CD14-positive monocyte (primary cell): ENCODE measurements around the gene FXR1. TPM values are rescaled to one million over a fixed set of nuclear protein-coding genes. Genes with fewer than 3 reads are reported as not detected.

Experiments
- DNase-seq, 3 donors: peaks; one replicate each; pipeline ENCODE4 v3.0.0-alpha.2; 2011 to 2022
- H2AFZ ChIP-seq: 2 replicates; pipeline ENCODE4 v1.6.0; 2012; ENCODE audit warnings: mild to moderate bottlenecking, low read depth, low read length, inconsistent platforms; ENCODE audit not compliant: insufficient read depth, poor library complexity, severe bottlenecking
- H3K27ac ChIP-seq, 2 donors: 1 replicate in 1 of 2; 2 replicates in 1 of 2; pipeline ENCODE4 v1.5.1; 2012 to 2013; ENCODE audit warnings: low read length in 2 of 2, control low read depth in 1 of 2, inconsistent platforms in 1 of 2, low read depth in 1 of 2, mild to moderate bottlenecking in 1 of 2
- H3K27me3 ChIP-seq, 2 donors: one replicate each; pipeline versions ENCODE4 v1.6.0 to v1.6.1; 2011 to 2013; ENCODE audit warnings: low read length in 2 of 2; ENCODE audit not compliant: control insufficient read depth in 2 of 2, insufficient read depth in 2 of 2
- H3K36me3 ChIP-seq, 2 donors: replicated peaks in 1 of 2; 1 replicate in 1 of 2; 2 replicates in 1 of 2; pipeline versions ENCODE4 v1.5.1 to v1.6.1; 2012 to 2013; ENCODE audit warnings: low read length in 2 of 2, control low read depth in 1 of 2, inconsistent platforms in 1 of 2, mild to moderate bottlenecking in 1 of 2; ENCODE audit not compliant: insufficient read depth in 2 of 2, control insufficient read depth in 1 of 2
- H3K4me1 ChIP-seq, 2 donors: 1 replicate in 1 of 2; 2 replicates in 1 of 2; pipeline versions ENCODE4 v1.5.1 to v1.6.1; 2012 to 2013; ENCODE audit warnings: low read length in 2 of 2, control low read depth in 1 of 2, inconsistent platforms in 1 of 2, mild to moderate bottlenecking in 1 of 2, moderate library complexity in 1 of 2; ENCODE audit not compliant: insufficient read depth in 2 of 2, control insufficient read depth in 1 of 2
- H3K4me2 ChIP-seq: replicated peaks from 2 replicates; pipeline ENCODE3; 2012; ENCODE audit warnings: low read length, moderate library complexity, mild to moderate bottlenecking; ENCODE audit not compliant: poor library complexity, severe bottlenecking; ENCODE audit errors: extremely low read depth
- H3K4me3 ChIP-seq, 3 experiments: fragments of 200-600 bp in 1 of 3; sonication (generic) in 1 of 3; replicated peaks in 1 of 3; 1 replicate in 2 of 3; 2 replicates in 1 of 3; pipeline ENCODE4 v1.5.1; 2011 to 2013; ENCODE audit warnings: low read length in 3 of 3, mild to moderate bottlenecking in 3 of 3, control low read depth in 2 of 3, low read depth in 2 of 3, inconsistent platforms in 1 of 3, moderate library complexity in 1 of 3
- H3K79me2 ChIP-seq: 2 replicates; pipeline ENCODE4 v1.6.0; 2012; ENCODE audit warnings: mild to moderate bottlenecking, control low read depth, inconsistent platforms, low read length, moderate library complexity; ENCODE audit not compliant: insufficient read depth
- H3K9ac ChIP-seq: 2 replicates; pipeline ENCODE4 v1.6.0; 2017; ENCODE audit warnings: low read length, mild to moderate bottlenecking; ENCODE audit not compliant: insufficient read depth, poor library complexity, severe bottlenecking
- H3K9me3 ChIP-seq, 2 donors: replicated peaks in 1 of 2; 1 replicate in 1 of 2; 2 replicates in 1 of 2; pipeline versions ENCODE4 v1.5.1 to v1.6.1; 2012 to 2013; ENCODE audit warnings: low read length in 2 of 2, control low read depth in 1 of 2; ENCODE audit not compliant: control insufficient read depth in 1 of 2, insufficient read depth in 1 of 2
- H4K20me1 ChIP-seq: 2 replicates; pipeline ENCODE4 v1.6.0; 2012; ENCODE audit warnings: mild to moderate bottlenecking, low read length, control low read depth, moderate library complexity; ENCODE audit not compliant: insufficient read depth
- H3K27ac Mint-ChIP-seq, 7 donors: one replicate each; pipeline ENCODE4 v1.8.0; 2020; ENCODE audit warnings: mild to moderate bottlenecking in 7 of 7, mixed read lengths in 7 of 7, moderate library complexity in 6 of 7, inconsistent platforms in 2 of 7
- H3K27me3 Mint-ChIP-seq, 3 donors: one replicate each; pipeline ENCODE4 v1.8.0; 2021 to 2022; ENCODE audit warnings: low read depth in 3 of 3, mild to moderate bottlenecking in 3 of 3, mixed read lengths in 3 of 3, moderate library complexity in 3 of 3, inconsistent platforms in 1 of 3
- H3K36me3 Mint-ChIP-seq, 2 donors: one replicate each; pipeline ENCODE4 v1.8.0; 2020; ENCODE audit warnings: mixed read lengths in 2 of 2, inconsistent platforms in 1 of 2, mild to moderate bottlenecking in 1 of 2
- H3K4me1 Mint-ChIP-seq: one replicate; pipeline ENCODE4 v1.8.0; 2020; ENCODE audit warnings: mild to moderate bottlenecking, mixed read lengths
- H3K4me3 Mint-ChIP-seq, 2 donors: one replicate each; pipeline ENCODE4 v1.8.0; 2020; ENCODE audit warnings: mild to moderate bottlenecking in 2 of 2, mixed read lengths in 2 of 2, moderate library complexity in 1 of 2
- H3K9me3 Mint-ChIP-seq, 7 donors: one replicate each; pipeline ENCODE4 v1.8.0; 2020 to 2022; ENCODE audit warnings: mixed read lengths in 7 of 7, mild to moderate bottlenecking in 6 of 7, moderate library complexity in 6 of 7, inconsistent platforms in 2 of 7
- CTCF ChIP-seq: fragments of 200-600 bp; IDR thresholded peaks from one replicate; pipeline ENCODE4 v1.8.0; 2022; ENCODE audit warnings: antibody characterized with exemption, mild to moderate bottlenecking
- WGBS: methylation state at CpG from one replicate; pipeline ENCODE4 v1.1.5; 2013; ENCODE audit warnings: missing lambda C conversion rate; ENCODE audit not compliant: insufficient coverage; 5-methylcytosine and 5-hydroxymethylcytosine counted together
- intact Hi-C, 2 donors: fragments of 100-400 bp; cut with micrococcal nuclease; formaldehyde crosslinking; loops; one replicate each; pipeline versions ENCODE4 v1.15.0 to v1.15.1; 2023
- polyA plus RNA-seq, 3 donors: library from polyadenylated mRNA; depleted of rRNA in 1 of 3; unstranded in 2 of 3; stranded (reverse) in 1 of 3; fragments of 300-500 nt in 2 of 3; fragments of >200 nt in 1 of 3; fragmentation: Illumina TruSeq in 2 of 3; gene quantifications; 1 replicate in 2 of 3; 2 replicates in 1 of 3; pipeline ENCODE4 v1.2.3, GENCODE V29; 2012 to 2021

FXR1 gene
- polyA plus RNA-seq, 3 donors = 22.4 to 58.6 (median 32.3) TPM

- DNase-seq = no peak
- no peak overlapping the region for H3K27ac ChIP-seq
- TF ChIP-seq CTCF = no peak
- H3K4me3 ChIP-seq = no peak overlapping the region
- H3K9ac ChIP-seq = no peak overlapping the region
- no CpG with 5 or more reads among the region's 1 CpG for WGBS
- no peaks in the 10 kb centered on the region for H3K4me1 ChIP-seq
- H3K36me3 ChIP-seq = peaks cover 84 to 99% of the 10 kb centered on the region in 2 donors
- H3K27me3 ChIP-seq = no peaks in the 10 kb centered on the region
- intact Hi-C loops = no loop called here
- H3K27me3 Mint-ChIP-seq = peaks cover 0 to 2% (median 0%) of the 10 kb centered on the region in 3 donors
- H3K27ac Mint-ChIP-seq = no peak overlapping the region
- H4K20me1 ChIP-seq = no peaks in the 10 kb centered on the region
- H2AFZ ChIP-seq = no peak overlapping the region
- no peak overlapping the region for H3K4me2 ChIP-seq
- H3K4me3 Mint-ChIP-seq = no peak overlapping the region
- H3K9me3 ChIP-seq = no peaks in the 10 kb centered on the region
- no peaks in the 10 kb centered on the region for H3K4me1 Mint-ChIP-seq
- H3K36me3 Mint-ChIP-seq = peaks cover 61 to 80% of the 10 kb centered on the region in 2 donors
- no peaks in the 10 kb centered on the region for H3K9me3 Mint-ChIP-seq
- H3K79me2 ChIP-seq = no peaks in the 10 kb centered on the region
Observed at GRCh38 chr3:180962530-180962929, 50.1 kb downstream of the FXR1 start.

GRCh38 chr3:180970931-180971330 is 58.5 kb downstream of the FXR1 start:
- Mint-ChIP-seq H3K9me3 (no peaks in the 10 kb centered on the region), H3K4me1 (peaks cover 4% of the 10 kb centered on the region), H3K27ac (no peak overlapping the region), H3K36me3 (peaks cover 55 to 72% of the 10 kb centered on the region in 2 donors), H3K4me3 (no peak overlapping the region), H3K27me3 (no peaks in the 10 kb centered on the region)
- WGBS = 97% methylated on average over 6 of the region's 6 CpGs
- Histone ChIP-seq H4K20me1 (no peaks in the 10 kb centered on the region), H3K79me2 (no peaks in the 10 kb centered on the region), H3K9ac (no peak overlapping the region), H3K4me1 (peaks cover 0 to 4% of the 10 kb centered on the region in 2 donors), H3K27me3 (no peaks in the 10 kb centered on the region), H3K4me2 (no peak overlapping the region), H2AFZ (no peak overlapping the region), H3K27ac (no peak overlapping the region), H3K36me3 (peaks cover 68 to 90% of the 10 kb centered on the region in 2 donors), H3K4me3 (no peak overlapping the region), H3K9me3 (no peaks in the 10 kb centered on the region)
- no peak for TF ChIP-seq CTCF
- no peak for DNase-seq
- intact Hi-C loops = no loop called here
